Measurements from ENCODE around the gene ARL14. TPM values are rescaled to one million over a fixed set of nuclear protein-coding genes. Genes with fewer than 3 reads are reported as not detected.

ARL14 gene
- total and polyA plus RNA-seq, 8 donors: not detected

- H3K27me3 ChIP-seq: no peaks in the 10 kb centered on the region
- no peak for TF ChIP-seq CTCF (IDR thresholded peaks at IDR 0.05)
- H3K27ac ChIP-seq: no peak overlapping the region
- no peaks in the 10 kb centered on the region for H3K36me3 ChIP-seq
- DNase-seq: no peak
- intact Hi-C loops (cut with DNase I): no loop called here
- H3K4me1 ChIP-seq: no peaks in the 10 kb centered on the region
- no peak overlapping the region for H3K4me3 ChIP-seq
- ATAC-seq: no peak
- H3K9me3 ChIP-seq: no peaks in the 10 kb centered on the region
These were observed 7.4 kb downstream of the ARL14 start for GRCh38 chr3:160684368-160684740.

DNA sequence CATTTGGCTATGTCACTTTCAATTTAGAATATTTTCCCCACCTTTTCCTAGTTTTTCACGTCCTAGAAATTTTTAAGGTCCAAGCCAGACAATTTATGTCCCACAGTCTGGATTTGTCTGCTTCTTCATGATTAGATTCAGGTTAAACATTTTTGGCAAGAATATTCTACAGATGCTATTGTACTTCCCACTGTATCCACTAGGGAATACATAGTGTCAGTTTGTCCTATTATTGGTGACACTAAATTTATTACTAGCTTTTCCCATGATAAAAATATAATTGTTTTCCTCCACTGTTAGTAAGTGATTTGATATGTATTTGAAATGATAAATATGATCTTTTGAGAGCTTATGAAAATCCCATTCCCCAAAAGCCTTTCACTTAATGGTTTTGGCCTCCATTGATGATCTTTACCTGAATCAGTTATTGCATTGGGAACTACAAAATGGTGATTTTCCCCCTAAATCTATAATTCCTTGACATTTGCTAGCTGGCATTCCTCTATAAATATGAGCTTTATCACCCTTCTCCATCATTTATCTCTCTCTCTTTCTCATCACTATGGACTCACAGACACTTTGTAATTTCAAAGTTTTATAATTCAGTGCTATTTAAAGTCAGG lies 8.3 kb downstream of the ARL14 start:
- intact Hi-C loops (cut with DNase I): no loop called here
- DNase-seq: no peak
- no peaks in the 10 kb centered on the region for H3K36me3 ChIP-seq
- no peaks in the 10 kb centered on the region for H3K27me3 ChIP-seq
- H3K4me1 ChIP-seq: no peaks in the 10 kb centered on the region
- ATAC-seq: no peak
- H3K27ac ChIP-seq: no peak overlapping the region
- no peak overlapping the region for H3K4me3 ChIP-seq
- H3K9me3 ChIP-seq: no peaks in the 10 kb centered on the region
- TF ChIP-seq CTCF (IDR thresholded peaks at IDR 0.05): peak; percentile 20 to 28

DNA sequence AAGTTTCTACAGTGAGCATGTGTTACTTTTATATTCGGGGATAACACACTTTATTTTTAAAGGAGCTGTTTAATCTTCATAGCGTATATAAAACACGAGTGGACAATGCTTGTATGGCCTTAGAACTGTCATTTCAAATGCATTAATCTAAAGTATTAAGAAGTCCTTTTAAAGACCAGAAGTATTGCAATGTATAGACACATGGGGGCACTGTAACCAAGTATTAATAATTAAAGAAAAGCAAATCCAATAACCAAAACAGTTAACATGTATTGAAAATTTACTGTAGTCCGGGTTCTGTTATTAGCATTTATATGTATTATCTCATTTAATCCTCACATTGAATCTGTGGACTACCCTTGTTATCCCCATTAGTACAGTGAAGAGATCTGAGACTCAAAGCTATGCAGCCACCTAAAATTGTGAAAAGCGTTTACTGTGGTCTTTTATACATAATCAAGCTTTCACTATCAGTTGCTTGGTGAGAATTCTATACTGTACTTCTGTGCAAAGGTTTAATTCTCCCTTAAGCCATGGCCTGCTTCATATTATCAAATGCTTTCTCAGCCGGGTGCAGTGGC lies 10.1 kb downstream of the ARL14 start:
- Histone ChIP-seq H3K36me3 (no peaks in the 10 kb centered on the region), H3K4me1 (no peaks in the 10 kb centered on the region), H3K4me3 (no peak overlapping the region), H3K27me3 (no peaks in the 10 kb centered on the region), H3K9me3 (no peaks in the 10 kb centered on the region), H3K27ac (no peak overlapping the region)
- DNase-seq: no peak
- ATAC-seq: no peak
- no peak for TF ChIP-seq CTCF (IDR thresholded peaks at IDR 0.05)
- intact Hi-C loops (cut with DNase I): no loop called here

DNA sequence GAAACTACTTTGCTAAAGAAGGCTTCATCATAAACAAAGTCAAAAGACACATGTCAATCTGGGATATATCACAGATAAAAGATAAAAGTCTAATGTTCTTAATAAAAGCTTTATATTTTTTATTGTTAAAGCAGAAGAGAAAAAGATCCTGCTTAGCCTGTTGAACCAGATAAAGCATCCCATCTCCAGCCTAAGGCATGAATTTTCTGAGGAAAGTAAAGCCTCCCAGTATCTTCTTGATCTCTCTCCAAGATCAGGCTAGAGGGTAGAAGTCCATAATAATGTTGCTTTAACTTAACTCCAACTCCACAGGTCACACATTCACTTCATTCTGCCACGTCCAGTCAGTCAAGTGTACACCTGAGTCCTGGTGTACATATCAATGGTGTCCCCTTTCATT lies 14.2 kb downstream of the ARL14 start:
- intact Hi-C loops (cut with DNase I): no loop called here
- ATAC-seq (no peak), DNase-seq (no peak)
- H3K9me3 ChIP-seq: no peaks in the 10 kb centered on the region
- H3K27me3 ChIP-seq: no peaks in the 10 kb centered on the region
- no peaks in the 10 kb centered on the region for H3K4me1 ChIP-seq
- H3K36me3 ChIP-seq: no peaks in the 10 kb centered on the region
- no peak overlapping the region for H3K4me3 ChIP-seq
- no peak for TF ChIP-seq CTCF (IDR thresholded peaks at IDR 0.05)
- H3K27ac ChIP-seq: no peak overlapping the region

GRCh38 chr3:160691962-160692361 lies 15.0 kb downstream of the ARL14 start:
- Histone ChIP-seq H3K27me3 (no peaks in the 10 kb centered on the region), H3K27ac (no peak overlapping the region), H3K36me3 (no peaks in the 10 kb centered on the region), H3K4me1 (no peaks in the 10 kb centered on the region), H3K4me3 (no peak overlapping the region), H3K9me3 (no peaks in the 10 kb centered on the region)
- ATAC-seq (no peak), DNase-seq (no peak)
- TF ChIP-seq CTCF (IDR thresholded peaks at IDR 0.05): no peak
- intact Hi-C loops (cut with DNase I): no loop called here

All from left lung (tissue), 10 donors.